ENCODE results near the gene NPNT. TPM values are rescaled to one million over a fixed set of nuclear protein-coding genes. Genes with fewer than 3 reads are reported as not detected.

Gene NPNT
- total RNA-seq, 4 donors from 2014 or later: 3.6 to 6.6 (median 4.8) TPM

DNA sequence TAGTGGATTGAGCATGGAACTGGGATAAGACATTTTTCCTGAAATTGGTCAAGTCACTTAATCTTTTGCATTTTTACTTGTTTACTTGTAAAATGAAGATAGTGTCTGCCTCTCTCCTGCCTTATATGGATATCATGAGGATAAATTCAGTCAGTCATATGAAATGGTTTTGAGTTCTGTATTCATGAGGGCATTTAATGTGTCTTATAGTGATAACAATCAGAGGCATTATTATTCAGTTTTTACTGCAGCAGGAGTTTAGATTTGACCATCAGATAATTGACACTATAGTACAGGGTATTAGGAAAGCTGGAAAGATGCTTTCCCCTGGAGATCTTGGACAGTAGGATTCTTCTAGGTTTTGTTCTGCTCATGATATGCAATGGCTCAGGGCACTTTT is 26.0 kb downstream of the NPNT start:
- no peaks in the 10 kb centered on the region for H3K36me3 ChIP-seq
- DNase-seq (ENCODE audit: low spot score in 2 of 2): no peak
- H3K27ac ChIP-seq: no peak overlapping the region
- H3K4me1 ChIP-seq: no peaks in the 10 kb centered on the region
- no peak for TF ChIP-seq POLR2AphosphoS5 (IDR thresholded peaks at IDR 0.05)
- no peak for TF ChIP-seq POLR2A (IDR thresholded peaks at IDR 0.05)
- TF ChIP-seq EP300 (IDR thresholded peaks at IDR 0.05): no peak
- TF ChIP-seq, protein P1, sequence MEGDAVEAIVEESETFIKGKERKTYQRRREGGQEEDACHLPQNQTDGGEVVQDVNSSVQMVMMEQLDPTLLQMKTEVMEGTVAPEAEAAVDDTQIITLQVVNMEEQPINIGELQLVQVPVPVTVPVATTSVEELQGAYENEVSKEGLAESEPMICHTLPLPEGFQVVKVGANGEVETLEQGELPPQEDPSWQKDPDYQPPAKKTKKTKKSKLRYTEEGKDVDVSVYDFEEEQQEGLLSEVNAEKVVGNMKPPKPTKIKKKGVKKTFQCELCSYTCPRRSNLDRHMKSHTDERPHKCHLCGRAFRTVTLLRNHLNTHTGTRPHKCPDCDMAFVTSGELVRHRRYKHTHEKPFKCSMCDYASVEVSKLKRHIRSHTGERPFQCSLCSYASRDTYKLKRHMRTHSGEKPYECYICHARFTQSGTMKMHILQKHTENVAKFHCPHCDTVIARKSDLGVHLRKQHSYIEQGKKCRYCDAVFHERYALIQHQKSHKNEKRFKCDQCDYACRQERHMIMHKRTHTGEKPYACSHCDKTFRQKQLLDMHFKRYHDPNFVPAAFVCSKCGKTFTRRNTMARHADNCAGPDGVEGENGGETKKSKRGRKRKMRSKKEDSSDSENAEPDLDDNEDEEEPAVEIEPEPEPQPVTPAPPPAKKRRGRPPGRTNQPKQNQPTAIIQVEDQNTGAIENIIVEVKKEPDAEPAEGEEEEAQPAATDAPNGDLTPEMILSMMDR (IDR thresholded peaks at IDR 0.05): no peak
- H3K27me3 ChIP-seq: no peaks in the 10 kb centered on the region
- H3K4me3 ChIP-seq: no peak overlapping the region
- no peaks in the 10 kb centered on the region for H3K9me3 ChIP-seq

DNA sequence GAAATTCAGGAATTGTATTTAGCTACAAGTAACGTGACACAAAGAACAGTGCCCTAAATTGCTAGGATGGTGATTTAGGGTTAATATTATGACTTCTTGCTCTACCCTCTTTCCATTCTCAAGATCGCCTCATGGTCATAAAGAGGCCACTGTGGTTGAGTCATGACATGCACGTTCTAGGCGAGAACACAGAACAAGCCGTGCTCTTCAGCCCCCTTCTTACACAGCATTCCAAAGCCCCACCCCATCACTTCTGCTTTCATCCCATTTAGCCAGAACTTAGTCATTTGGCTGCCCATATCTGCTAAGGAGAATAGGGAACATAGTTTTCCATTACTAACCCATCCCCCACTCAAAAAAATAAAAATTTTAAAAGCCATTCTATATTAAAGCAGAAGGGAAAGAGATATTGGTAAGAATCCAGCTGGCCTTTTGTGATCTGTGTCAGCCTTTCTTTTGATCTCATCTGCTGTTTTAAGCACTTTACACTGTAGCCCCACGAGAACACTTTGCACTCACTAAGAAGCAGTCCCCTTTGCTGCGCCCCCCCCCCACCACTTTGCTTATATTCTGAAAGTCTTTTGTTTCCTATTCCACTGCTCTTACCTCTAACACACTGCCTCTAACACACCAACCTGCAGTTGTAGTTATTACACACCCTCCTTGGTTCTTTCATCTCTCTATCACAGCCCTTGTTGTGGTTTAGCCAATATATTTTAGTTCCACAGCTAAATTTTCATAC is 28.4 kb downstream of the NPNT start:
- Histone ChIP-seq H3K4me1 (no peaks in the 10 kb centered on the region), H3K36me3 (no peaks in the 10 kb centered on the region), H3K4me3 (no peak overlapping the region), H3K27me3 (no peaks in the 10 kb centered on the region), H3K27ac (no peak overlapping the region), H3K9me3 (no peaks in the 10 kb centered on the region)
- DNase-seq (ENCODE audit: low spot score in 2 of 2): no peak
- 55% methylated on average over 7 of the region's 7 CpGs for WGBS
- TF ChIP-seq, protein P1 (IDR thresholded peaks at IDR 0.05): no peak
- TF ChIP-seq POLR2A (IDR thresholded peaks at IDR 0.05): no peak
- TF ChIP-seq POLR2AphosphoS5 (IDR thresholded peaks at IDR 0.05): no peak
- no peak for TF ChIP-seq EP300 (IDR thresholded peaks at IDR 0.05)

DNA sequence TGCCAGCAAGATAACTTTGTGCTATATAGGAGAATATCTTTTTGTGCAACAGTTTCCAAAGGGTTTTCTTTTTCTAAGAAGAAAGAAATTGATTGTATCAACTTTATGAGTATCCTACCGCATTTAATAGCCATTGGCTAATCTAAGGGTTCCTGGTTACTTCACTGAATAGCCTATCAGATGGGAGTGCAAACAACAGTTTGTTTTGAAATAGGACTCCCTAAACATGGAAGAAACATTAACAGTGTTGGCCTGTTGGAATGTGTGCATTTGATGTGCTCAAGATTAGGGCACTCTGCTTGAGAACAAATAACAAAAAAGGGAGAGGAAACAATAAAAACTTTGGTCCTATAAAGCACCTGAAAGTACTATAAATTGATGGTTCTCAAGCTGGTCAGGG is 29.1 kb downstream of the NPNT start:
- H3K9me3 ChIP-seq: no peaks in the 10 kb centered on the region
- H3K27ac ChIP-seq: no peak overlapping the region
- TF ChIP-seq POLR2A (IDR thresholded peaks at IDR 0.05): no peak
- TF ChIP-seq EP300 (IDR thresholded peaks at IDR 0.05): no peak
- no peak for TF ChIP-seq POLR2AphosphoS5 (IDR thresholded peaks at IDR 0.05)
- TF ChIP-seq, protein P1 (IDR thresholded peaks at IDR 0.05): no peak
- no peaks in the 10 kb centered on the region for H3K36me3 ChIP-seq
- WGBS: 80% methylated on average over 1 of the region's 1 CpG
- no peak for DNase-seq (ENCODE audit: low spot score in 2 of 2)
- no peaks in the 10 kb centered on the region for H3K27me3 ChIP-seq
- no peaks in the 10 kb centered on the region for H3K4me1 ChIP-seq
- no peak overlapping the region for H3K4me3 ChIP-seq

DNA sequence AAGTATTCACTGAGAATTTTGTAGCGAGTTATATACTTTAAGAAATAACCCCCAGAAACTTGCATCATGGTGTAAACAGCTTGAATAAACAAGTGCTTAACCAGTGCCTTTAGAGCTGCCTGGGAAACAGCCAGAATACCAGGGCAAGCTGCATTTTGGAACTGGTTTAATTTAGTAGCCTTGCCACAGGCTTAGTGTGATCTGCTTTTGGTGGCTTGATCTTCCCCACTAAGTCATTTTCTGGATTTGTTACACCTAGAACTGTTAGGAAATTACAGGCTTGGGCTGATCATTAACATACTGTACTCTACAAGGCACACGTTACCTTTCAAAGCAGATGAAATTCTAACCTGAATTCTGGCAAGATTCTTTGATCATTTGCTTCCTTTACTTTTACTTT is 35.4 kb downstream of the NPNT start:
- H3K4me1 ChIP-seq: no peaks in the 10 kb centered on the region

DNA sequence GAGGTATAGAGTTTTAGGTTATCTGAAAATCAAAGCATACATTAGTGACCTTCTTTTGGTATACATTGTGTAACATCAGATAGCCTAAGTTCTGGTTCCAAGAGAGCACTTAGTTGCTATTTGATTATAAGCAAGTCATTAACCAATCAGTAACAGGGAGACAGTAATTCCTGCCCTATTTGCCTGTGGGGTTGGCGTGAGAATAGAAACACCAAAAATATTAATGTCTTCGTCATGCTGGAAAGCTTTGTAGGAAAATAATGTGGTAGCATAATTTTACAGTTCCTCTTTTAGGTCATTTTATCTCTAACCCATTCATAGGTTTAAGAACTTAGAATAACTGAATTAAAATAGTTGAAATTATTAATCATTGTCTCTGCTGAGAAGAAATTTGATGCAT is 37.8 kb downstream of the NPNT start:
- Histone ChIP-seq H3K27ac (no peak overlapping the region), H3K27me3 (no peaks in the 10 kb centered on the region), H3K36me3 (no peaks in the 10 kb centered on the region), H3K9me3 (no peaks in the 10 kb centered on the region), H3K4me3 (no peak overlapping the region), H3K4me1 (no peaks in the 10 kb centered on the region)
- WGBS: 73% methylated on average over 2 of the region's 2 CpGs
- TF ChIP-seq POLR2A (IDR thresholded peaks at IDR 0.05) (no peak), EP300 (IDR thresholded peaks at IDR 0.05) (no peak), POLR2AphosphoS5 (IDR thresholded peaks at IDR 0.05) (no peak)
- TF ChIP-seq, protein P1 (IDR thresholded peaks at IDR 0.05): no peak
- DNase-seq (ENCODE audit: low spot score in 2 of 2): no peak

More for the DNA sequence above, 35.4 kb downstream of the NPNT start:
- no peak for DNase-seq (ENCODE audit: low spot score in 2 of 2)
- Histone ChIP-seq H3K9me3 (no peaks in the 10 kb centered on the region), H3K27me3 (no peaks in the 10 kb centered on the region), H3K27ac (no peak overlapping the region), H3K4me3 (no peak overlapping the region), H3K36me3 (no peaks in the 10 kb centered on the region)
- 83% methylated on average over 2 of the region's 2 CpGs for WGBS
- TF ChIP-seq POLR2AphosphoS5 (IDR thresholded peaks at IDR 0.05) (no peak), POLR2A (IDR thresholded peaks at IDR 0.05) (no peak), EP300 (IDR thresholded peaks at IDR 0.05) (no peak)
- TF ChIP-seq, protein P1 (IDR thresholded peaks at IDR 0.05): no peak

Data from suprapubic skin (tissue), 4 donors.